AG09319 (cell line): ENCODE measurements around the gene EIF2B2.

ENCODE experiments used
- DNase-seq: peaks from one replicate; pipeline ENCODE4 v3.0.0-alpha.2; 2010; ENCODE audit warnings: low read depth; ENCODE audit errors: extremely low read depth
- TF ChIP-seq, protein P1 (sequence below): IDR thresholded peaks from 2 replicates; pipeline ENCODE4 v1.5.1; 2011; ENCODE audit warnings: low read depth, mild to moderate bottlenecking, inconsistent platforms, low read length, moderate library complexity

The EIF2B2 gene

DNA sequence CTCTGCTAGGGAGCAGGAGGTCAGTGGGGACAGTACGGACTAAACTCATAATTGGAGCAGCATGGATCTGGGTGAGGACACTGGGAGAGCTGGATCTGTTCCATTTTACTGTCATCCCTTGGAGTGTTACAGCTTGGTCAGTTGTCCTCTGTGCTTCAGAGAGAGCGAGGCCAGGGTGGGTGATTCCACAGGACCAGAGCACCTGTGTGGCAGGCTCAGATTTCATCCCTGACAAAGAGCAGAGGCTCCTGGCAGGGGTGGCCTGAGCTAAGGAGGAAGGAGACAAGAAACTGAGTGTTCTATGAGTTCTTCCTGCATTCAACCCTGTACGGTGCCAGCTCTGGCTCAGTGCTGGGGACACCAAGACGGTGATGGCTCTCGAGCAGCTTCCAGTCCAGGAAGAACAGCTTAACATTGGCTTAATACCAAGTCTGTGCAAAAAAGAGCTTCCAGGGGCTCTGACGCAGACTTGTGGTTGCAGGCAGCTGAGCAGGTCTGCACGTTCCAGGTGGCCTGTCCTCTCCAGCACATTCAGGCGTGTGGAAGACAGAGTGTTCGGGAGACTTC, 38.9 kb upstream of the EIF2B2 start:
- TF ChIP-seq, protein P1, sequence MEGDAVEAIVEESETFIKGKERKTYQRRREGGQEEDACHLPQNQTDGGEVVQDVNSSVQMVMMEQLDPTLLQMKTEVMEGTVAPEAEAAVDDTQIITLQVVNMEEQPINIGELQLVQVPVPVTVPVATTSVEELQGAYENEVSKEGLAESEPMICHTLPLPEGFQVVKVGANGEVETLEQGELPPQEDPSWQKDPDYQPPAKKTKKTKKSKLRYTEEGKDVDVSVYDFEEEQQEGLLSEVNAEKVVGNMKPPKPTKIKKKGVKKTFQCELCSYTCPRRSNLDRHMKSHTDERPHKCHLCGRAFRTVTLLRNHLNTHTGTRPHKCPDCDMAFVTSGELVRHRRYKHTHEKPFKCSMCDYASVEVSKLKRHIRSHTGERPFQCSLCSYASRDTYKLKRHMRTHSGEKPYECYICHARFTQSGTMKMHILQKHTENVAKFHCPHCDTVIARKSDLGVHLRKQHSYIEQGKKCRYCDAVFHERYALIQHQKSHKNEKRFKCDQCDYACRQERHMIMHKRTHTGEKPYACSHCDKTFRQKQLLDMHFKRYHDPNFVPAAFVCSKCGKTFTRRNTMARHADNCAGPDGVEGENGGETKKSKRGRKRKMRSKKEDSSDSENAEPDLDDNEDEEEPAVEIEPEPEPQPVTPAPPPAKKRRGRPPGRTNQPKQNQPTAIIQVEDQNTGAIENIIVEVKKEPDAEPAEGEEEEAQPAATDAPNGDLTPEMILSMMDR = no peak
- DNase-seq = no peak

DNA sequence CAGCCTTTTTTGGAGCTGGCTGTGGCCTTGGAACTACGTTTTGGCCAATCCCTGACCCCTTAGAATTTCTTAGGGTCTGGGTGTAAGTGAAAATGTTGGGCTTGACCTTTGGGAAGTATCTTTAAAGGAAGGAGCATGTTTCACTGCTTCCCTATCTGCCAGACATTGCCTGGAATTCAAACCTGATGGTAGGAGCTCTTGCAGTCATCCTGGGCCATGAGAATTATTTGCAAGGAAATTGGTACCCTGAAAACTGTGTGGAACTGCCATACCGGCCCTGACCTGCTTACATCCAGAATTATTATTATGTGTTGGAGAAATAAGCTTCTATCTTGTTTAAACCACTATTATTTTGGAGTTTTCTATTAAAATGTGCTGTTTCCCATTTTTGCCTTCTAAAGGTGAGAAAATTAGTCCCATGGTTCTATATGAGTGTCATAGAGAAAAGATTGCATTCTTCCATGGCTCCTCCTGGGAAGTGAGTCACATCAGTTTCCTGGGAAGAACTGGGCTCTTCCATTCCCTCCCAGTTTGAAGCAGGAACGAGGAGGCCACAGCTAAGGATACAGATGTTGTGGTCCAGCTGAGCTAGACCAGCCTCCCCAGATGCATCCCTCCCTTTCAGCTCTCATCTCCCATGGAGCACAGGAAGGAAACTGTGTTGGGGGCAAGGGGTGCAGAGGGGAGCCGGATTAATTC, 37.8 kb upstream of the EIF2B2 start:
- TF ChIP-seq, protein P1 = no peak
- no peak for DNase-seq

GRCh38 chr14:74965486-74966153, 37.1 kb upstream of the EIF2B2 start:
- DNase-seq = no peak
- TF ChIP-seq, protein P1 = no peak

GRCh38 chr14:74968811-74969210, 33.9 kb upstream of the EIF2B2 start:
- TF ChIP-seq, protein P1 = no peak
- DNase-seq = no peak

GRCh38 chr14:74973003-74973653, 29.6 kb upstream of the EIF2B2 start:
- TF ChIP-seq, protein P1 = no peak
- DNase-seq = no peak

DNA sequence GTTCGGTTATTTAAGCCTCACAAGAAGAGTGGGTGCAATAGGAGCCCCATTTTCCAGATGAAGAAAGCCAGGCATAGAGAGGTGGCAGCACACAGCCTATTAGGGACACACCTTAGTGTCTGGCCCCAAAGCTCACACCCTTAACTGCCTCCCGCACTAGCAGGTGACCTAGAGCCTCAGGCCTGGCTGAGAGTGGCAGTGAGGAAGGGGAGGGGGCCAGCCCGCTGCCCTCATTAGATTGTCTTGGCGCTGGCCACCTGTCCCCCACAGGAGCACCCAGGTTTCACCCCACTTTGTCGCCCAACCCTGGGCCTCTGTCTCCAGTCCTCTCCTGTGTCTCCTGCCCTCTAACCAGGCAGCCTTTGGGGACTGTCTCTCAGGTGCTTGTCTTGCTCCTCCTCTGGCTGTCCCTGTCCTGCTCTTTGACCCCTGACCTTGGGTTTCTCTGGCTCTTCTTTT, 28.8 kb upstream of the EIF2B2 start:
- TF ChIP-seq, protein P1 = no peak
- DNase-seq = no peak
